ENCODE measurements around the gene SEC14L6. TPM values are rescaled to one million over a fixed set of nuclear protein-coding genes. Genes with fewer than 3 reads are reported as not detected.

SEC14L6 gene
- total and polyA plus RNA-seq, 4 experiments from 2014 or later: not detected

DNA sequence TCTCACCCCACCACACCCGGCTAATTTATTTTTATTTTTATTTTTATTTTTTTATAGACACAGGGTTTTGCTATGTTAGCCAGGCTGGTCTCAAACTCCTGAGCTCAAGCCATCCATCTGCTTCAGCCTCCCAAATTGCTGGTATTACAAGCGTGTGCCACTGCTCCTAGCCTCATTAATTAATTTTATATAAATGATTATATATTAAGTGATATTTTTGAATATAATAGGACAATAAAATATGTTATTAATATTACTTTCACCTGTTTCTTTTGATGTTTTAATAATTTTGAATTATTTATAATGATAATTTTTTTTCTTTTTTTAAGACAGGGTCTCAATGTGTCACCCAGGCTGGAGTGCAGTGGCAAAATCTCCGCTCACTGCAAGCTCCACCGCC is 38.9 kb downstream of the SEC14L6 start:
- intact Hi-C loops (cut with micrococcal nuclease): no loop called here
- Mint-ChIP-seq H3K4me1 (peaks cover 0 to 1% (median 0%) of the 10 kb centered on the region in 4 donors), H3K27me3 (peaks cover 21% of the 10 kb centered on the region in 2 donors), H3K36me3 (no peaks in the 10 kb centered on the region), H3K27ac (no peak overlapping the region), H3K9me3 (no peaks in the 10 kb centered on the region), H3K4me3 (no peak overlapping the region)
- ChIA-PET POLR2A (ENCODE audit: partially characterized antibody) (no interaction called here), CTCF (ENCODE audit: partially characterized antibody) (no interaction called here)
- no peaks in the 10 kb centered on the region for H3K9me3 ChIP-seq (ENCODE audit: control insufficient read depth in 1 of 2, low read length in 2 of 2)
- peaks cover 5% of the 10 kb centered on the region for H3K27me3 ChIP-seq (ENCODE audit: insufficient read depth, low read length)
- DNase-seq: no peak
- no peak overlapping the region for H3K27ac ChIP-seq (ENCODE audit: low read depth, low read length)
- H3K4me3 ChIP-seq (ENCODE audit: low read length in 2 of 2): no peak overlapping the region
- no peaks in the 10 kb centered on the region for H3K36me3 ChIP-seq (ENCODE audit: insufficient read depth, low read length)
- no peaks in the 10 kb centered on the region for H3K4me1 ChIP-seq (ENCODE audit: insufficient read depth, low read length)

- H3K4me3 ChIP-seq (ENCODE audit: low read length in 2 of 2): no peak overlapping the region
- no peaks in the 10 kb centered on the region for H3K4me1 ChIP-seq (ENCODE audit: insufficient read depth, low read length)
- POLR2A ChIA-PET (ENCODE audit: partially characterized antibody): no interaction called here
- H3K9me3 ChIP-seq (ENCODE audit: control insufficient read depth in 1 of 2, low read length in 2 of 2): no peaks in the 10 kb centered on the region
- no peaks in the 10 kb centered on the region for H3K36me3 ChIP-seq (ENCODE audit: insufficient read depth, low read length)
- H3K27me3 Mint-ChIP-seq: peaks cover 21 to 22% of the 10 kb centered on the region in 2 donors
- H3K36me3 Mint-ChIP-seq: no peaks in the 10 kb centered on the region
- H3K27me3 ChIP-seq (ENCODE audit: insufficient read depth, low read length): peaks cover 5% of the 10 kb centered on the region
- H3K9me3 Mint-ChIP-seq: no peaks in the 10 kb centered on the region
- DNase-seq: no peak
- H3K27ac Mint-ChIP-seq: no peak overlapping the region
- intact Hi-C loops (cut with micrococcal nuclease): no loop called here
- CTCF ChIA-PET (ENCODE audit: partially characterized antibody): no interaction called here
- no peak overlapping the region for H3K4me3 Mint-ChIP-seq
- no peak overlapping the region for H3K27ac ChIP-seq (ENCODE audit: low read depth, low read length)
- H3K4me1 Mint-ChIP-seq: peaks cover 0 to 1% (median 0%) of the 10 kb centered on the region in 4 donors
Measured at GRCh38 chr22:30506507-30506968, 40.0 kb downstream of the SEC14L6 start.

DNA sequence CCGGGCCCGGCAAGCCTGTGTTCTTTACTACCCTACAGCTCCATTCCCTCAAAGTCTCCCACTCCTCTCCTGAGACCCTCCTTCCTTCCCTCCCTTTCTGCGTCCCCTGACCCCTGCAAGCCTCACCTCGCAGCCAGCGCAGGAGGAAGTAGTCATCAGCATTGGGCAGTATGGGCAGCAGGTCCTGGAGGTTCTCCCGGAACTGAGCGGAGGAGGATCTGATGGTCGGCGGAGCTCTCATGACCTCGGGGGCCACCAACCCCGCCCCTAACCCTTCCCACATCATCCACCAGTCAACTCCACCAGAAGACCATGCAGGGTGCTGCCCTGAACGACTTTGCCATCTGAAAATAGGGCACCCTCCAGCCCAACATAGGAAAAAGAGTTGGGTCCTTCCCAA is 43.0 kb downstream of the SEC14L6 start:
- H3K4me3 ChIP-seq (ENCODE audit: low read length in 2 of 2): no peak overlapping the region
- no peak overlapping the region for H3K27ac ChIP-seq (ENCODE audit: low read depth, low read length)
- no peaks in the 10 kb centered on the region for H3K36me3 ChIP-seq (ENCODE audit: insufficient read depth, low read length)
- intact Hi-C loops (cut with micrococcal nuclease): no loop called here
- H3K4me1 ChIP-seq (ENCODE audit: insufficient read depth, low read length): no peaks in the 10 kb centered on the region
- H3K27me3 ChIP-seq (ENCODE audit: insufficient read depth, low read length): peaks cover 5% of the 10 kb centered on the region
- no peak for DNase-seq
- ChIA-PET POLR2A (ENCODE audit: partially characterized antibody) (no interaction called here), CTCF (ENCODE audit: partially characterized antibody) (no interaction called here)
- Mint-ChIP-seq H3K9me3 (no peaks in the 10 kb centered on the region), H3K4me3 (no peak overlapping the region), H3K27ac (no peak overlapping the region), H3K36me3 (no peaks in the 10 kb centered on the region), H3K4me1 (peaks cover 0 to 1% (median 0%) of the 10 kb centered on the region in 4 donors), H3K27me3 (peaks cover 22 to 25% of the 10 kb centered on the region in 2 donors)
- H3K9me3 ChIP-seq (ENCODE audit: control insufficient read depth in 1 of 2, low read length in 2 of 2): no peaks in the 10 kb centered on the region

- CTCF ChIA-PET (ENCODE audit: partially characterized antibody): no interaction called here
- H3K36me3 Mint-ChIP-seq: no peaks in the 10 kb centered on the region
- H3K27ac ChIP-seq (ENCODE audit: low read depth, low read length): no peak overlapping the region
- no peak overlapping the region for H3K27ac Mint-ChIP-seq
- H3K4me3 ChIP-seq (ENCODE audit: low read length in 2 of 2): no peak overlapping the region
- peaks cover 0 to 1% (median 0%) of the 10 kb centered on the region in 4 donors for H3K4me1 Mint-ChIP-seq
- H3K36me3 ChIP-seq (ENCODE audit: insufficient read depth, low read length): no peaks in the 10 kb centered on the region
- H3K9me3 ChIP-seq (ENCODE audit: control insufficient read depth in 1 of 2, low read length in 2 of 2): no peaks in the 10 kb centered on the region
- peaks cover 22 to 25% of the 10 kb centered on the region in 2 donors for H3K27me3 Mint-ChIP-seq
- intact Hi-C loops (cut with micrococcal nuclease): no loop called here
- no peaks in the 10 kb centered on the region for H3K9me3 Mint-ChIP-seq
- DNase-seq: no peak
- peaks cover 5% of the 10 kb centered on the region for H3K27me3 ChIP-seq (ENCODE audit: insufficient read depth, low read length)
- no peaks in the 10 kb centered on the region for H3K4me1 ChIP-seq (ENCODE audit: insufficient read depth, low read length)
- POLR2A ChIA-PET (ENCODE audit: partially characterized antibody): no interaction called here
- no peak overlapping the region for H3K4me3 Mint-ChIP-seq
Measured at GRCh38 chr22:30502911-30503310, 43.6 kb downstream of the SEC14L6 start.

- no peak overlapping the region for H3K27ac Mint-ChIP-seq
- Histone ChIP-seq H3K27me3 (ENCODE audit: insufficient read depth, low read length) (peaks cover 5% of the 10 kb centered on the region), H3K27ac (ENCODE audit: low read depth, low read length) (no peak overlapping the region), H3K4me3 (ENCODE audit: low read length in 2 of 2) (no peak overlapping the region), H3K9me3 (ENCODE audit: control insufficient read depth in 1 of 2, low read length in 2 of 2) (no peaks in the 10 kb centered on the region), H3K4me1 (ENCODE audit: insufficient read depth, low read length) (no peaks in the 10 kb centered on the region), H3K36me3 (ENCODE audit: insufficient read depth, low read length) (no peaks in the 10 kb centered on the region)
- no peaks in the 10 kb centered on the region for H3K9me3 Mint-ChIP-seq
- ChIA-PET POLR2A (ENCODE audit: partially characterized antibody) (no interaction called here), CTCF (ENCODE audit: partially characterized antibody) (no interaction called here)
- peaks cover 22 to 25% of the 10 kb centered on the region in 2 donors for H3K27me3 Mint-ChIP-seq
- intact Hi-C loops (cut with micrococcal nuclease): no loop called here
- no peaks in the 10 kb centered on the region for H3K36me3 Mint-ChIP-seq
- H3K4me3 Mint-ChIP-seq: no peak overlapping the region
- peaks cover 0 to 1% (median 0%) of the 10 kb centered on the region in 4 donors for H3K4me1 Mint-ChIP-seq
- DNase-seq: no peak
Measured at GRCh38 chr22:30502153-30502552, 44.4 kb downstream of the SEC14L6 start.

DNA sequence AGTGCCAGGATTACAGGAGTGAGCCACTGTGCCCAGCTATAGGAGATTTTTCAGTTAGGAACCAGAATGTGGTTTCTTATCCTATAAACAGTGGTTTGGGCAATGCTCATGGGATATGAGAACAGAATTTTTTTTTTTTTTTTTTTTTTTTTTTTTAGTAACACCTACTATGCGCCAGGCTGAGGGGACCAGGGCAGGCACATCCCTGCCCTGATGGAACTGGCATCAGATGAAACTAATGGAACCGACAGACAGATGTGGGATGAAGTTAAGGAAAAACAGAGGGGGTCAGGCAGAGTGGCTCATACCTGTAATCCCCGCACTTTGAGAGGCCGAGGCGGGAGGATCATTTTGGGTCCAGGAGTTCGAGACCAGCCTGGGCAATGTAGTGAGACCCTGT is 45.9 kb downstream of the SEC14L6 start:
- ChIA-PET POLR2A (ENCODE audit: partially characterized antibody) (interaction anchor here (0.6 kb wide), 1 partner anchor 232 kb away, joined by 3 read pairs; no protein-coding TSS in a partner anchor), CTCF (ENCODE audit: partially characterized antibody) (no interaction called here)
- Mint-ChIP-seq H3K27me3 (peaks cover 17 to 21% of the 10 kb centered on the region in 2 donors), H3K27ac (no peak overlapping the region), H3K4me3 (no peak overlapping the region), H3K4me1 (peaks cover 0 to 1% (median 0%) of the 10 kb centered on the region in 4 donors), H3K9me3 (no peaks in the 10 kb centered on the region), H3K36me3 (no peaks in the 10 kb centered on the region)
- intact Hi-C loops (cut with micrococcal nuclease): no loop called here
- Histone ChIP-seq H3K4me3 (ENCODE audit: low read length in 2 of 2) (no peak overlapping the region), H3K36me3 (ENCODE audit: insufficient read depth, low read length) (no peaks in the 10 kb centered on the region), H3K27me3 (ENCODE audit: insufficient read depth, low read length) (peaks cover 5% of the 10 kb centered on the region), H3K27ac (ENCODE audit: low read depth, low read length) (no peak overlapping the region), H3K4me1 (ENCODE audit: insufficient read depth, low read length) (no peaks in the 10 kb centered on the region), H3K9me3 (ENCODE audit: control insufficient read depth in 1 of 2, low read length in 2 of 2) (no peaks in the 10 kb centered on the region)
- no peak for DNase-seq

GRCh38 chr22:30497466-30498150 is 48.9 kb downstream of the SEC14L6 start:
- H3K27me3 ChIP-seq (ENCODE audit: insufficient read depth, low read length): no peaks in the 10 kb centered on the region
- no peaks in the 10 kb centered on the region for H3K9me3 ChIP-seq (ENCODE audit: control insufficient read depth in 1 of 2, low read length in 2 of 2)
- no peaks in the 10 kb centered on the region for H3K36me3 ChIP-seq (ENCODE audit: insufficient read depth, low read length)
- no peak overlapping the region for H3K4me3 ChIP-seq (ENCODE audit: low read length in 2 of 2)
- no peak overlapping the region for H3K27ac ChIP-seq (ENCODE audit: low read depth, low read length)
- ChIA-PET POLR2A (ENCODE audit: partially characterized antibody) (no interaction called here), CTCF (ENCODE audit: partially characterized antibody) (interaction anchor here (0.6 to 1.1 kb wide), 2 partner anchors 12 to 66 kb away, joined by 4 read pairs; no protein-coding TSS in a partner anchor)
- Mint-ChIP-seq H3K27ac (no peak overlapping the region), H3K9me3 (no peaks in the 10 kb centered on the region), H3K4me1 (no peaks in the 10 kb centered on the region), H3K36me3 (no peaks in the 10 kb centered on the region), H3K27me3 (peaks cover 2 to 11% of the 10 kb centered on the region in 2 donors), H3K4me3 (no peak overlapping the region)
- no peak for DNase-seq
- intact Hi-C loops (cut with micrococcal nuclease): no loop called here
- no peaks in the 10 kb centered on the region for H3K4me1 ChIP-seq (ENCODE audit: insufficient read depth, low read length)
